Neural progenitor cell (in vitro differentiated cells): ENCODE measurements around the gene PAX6. TPM values are rescaled to one million over a fixed set of nuclear protein-coding genes. Genes with fewer than 3 reads are reported as not detected.

ENCODE experiments used
- DNase-seq: peaks from one replicate; pipeline ENCODE4 v3.0.0-alpha.2; 2016; ENCODE audit warnings: low spot score
- H2AFZ ChIP-seq: fragments of 200-600 bp; sonication (generic); replicated peaks from 2 replicates; pipeline ENCODE4 v1.6.1; 2016; ENCODE audit warnings: antibody characterized with exemption
- H3F3A ChIP-seq: fragments of 200-600 bp; sonication (generic); 2 replicates; pipeline ENCODE4 v1.6.1; 2016; ENCODE audit warnings: antibody characterized with exemption, low read depth
- H3K27ac ChIP-seq: fragments of 200-600 bp; sonication (generic); 2 replicates; pipeline ENCODE4 v1.5.1; 2016; ENCODE audit warnings: mild to moderate bottlenecking
- H3K27me3 ChIP-seq: fragments of 200-600 bp; sonication (generic); 2 replicates; pipeline ENCODE4 v1.6.1; 2016; ENCODE audit warnings: mild to moderate bottlenecking, moderate library complexity
- H3K36me3 ChIP-seq: fragments of 200-600 bp; sonication (generic); 2 replicates; pipeline ENCODE4 v1.5.1; 2016
- H3K4me1 ChIP-seq: fragments of 200-600 bp; sonication (generic); 2 replicates; pipeline ENCODE4 v1.6.1; 2016; ENCODE audit warnings: mixed run types
- H3K4me2 ChIP-seq: fragments of 200-600 bp; sonication (generic); 2 replicates; pipeline ENCODE4 v1.6.1; 2016
- H3K4me3 ChIP-seq: fragments of 200-600 bp; sonication (generic); 2 replicates; pipeline ENCODE4 v1.5.1; 2016
- H3K79me2 ChIP-seq: fragments of 200-600 bp; sonication (generic); 2 replicates; pipeline ENCODE4 v1.6.1; 2016; ENCODE audit warnings: low read depth
- H3K9ac ChIP-seq: fragments of 200-600 bp; sonication (generic); 2 replicates; pipeline ENCODE4 v1.6.1; 2016
- H3K9me3 ChIP-seq: fragments of 200-600 bp; sonication (generic); 2 replicates; pipeline ENCODE4 v1.5.1; 2016; ENCODE audit warnings: low read depth
- H4K20me1 ChIP-seq: fragments of 200-600 bp; sonication (generic); 2 replicates; pipeline ENCODE4 v1.6.1; 2016; ENCODE audit warnings: low read depth
- H3K27ac Mint-ChIP-seq: 3 replicates; pipeline ENCODE4 v1.8.0; 2021; ENCODE audit warnings: mixed read lengths
- H3K27me3 Mint-ChIP-seq: 2 replicates; pipeline ENCODE4 v1.8.0; 2022; ENCODE audit warnings: low read depth, mild to moderate bottlenecking, inconsistent platforms, moderate library complexity, mixed read lengths; ENCODE audit not compliant: insufficient read depth
- H3K36me3 Mint-ChIP-seq: 3 replicates; pipeline ENCODE4 v1.8.0; 2021; ENCODE audit warnings: mixed read lengths
- H3K4me1 Mint-ChIP-seq: 3 replicates; pipeline ENCODE4 v1.8.0; 2021; ENCODE audit warnings: mixed read lengths
- H3K4me3 Mint-ChIP-seq: 3 replicates; pipeline ENCODE4 v1.8.0; 2021; ENCODE audit warnings: mild to moderate bottlenecking, moderate library complexity, mixed read lengths
- H3K9me3 Mint-ChIP-seq: 3 replicates; pipeline ENCODE4 v1.8.0; 2020; ENCODE audit warnings: mixed read lengths
- CTCF ChIP-seq: fragments of 200-600 bp; sonication (generic); IDR thresholded peaks from 2 replicates; pipeline ENCODE4 v1.5.1; 2017; ENCODE audit warnings: antibody characterized with exemption, mild to moderate bottlenecking
- EZH2 ChIP-seq: fragments of 200-600 bp; sonication (generic); IDR thresholded peaks from 2 replicates; pipeline ENCODE4 v1.6.1; 2017; ENCODE audit warnings: antibody characterized with exemption, mild to moderate bottlenecking, moderate library complexity
- EZH2phosphoT487 ChIP-seq: fragments of 200-600 bp; sonication (generic); IDR thresholded peaks from 2 replicates; pipeline ENCODE4 v1.6.1; 2017; ENCODE audit warnings: antibody characterized with exemption
- total RNA-seq: library from RNA; depleted of rRNA; stranded (reverse); fragments of >200 nt; gene quantifications from 2 replicates; pipeline ENCODE4 v1.2.3, GENCODE V29; 2015; ENCODE audit warnings: low replicate concordance

Gene PAX6
- total RNA-seq, 1 donor from 2014 or later: 215 TPM

- peak overlapping the region; percentile 81 for H3K27ac Mint-ChIP-seq
- DNase-seq: peak; percentile 78
- H3K27me3 Mint-ChIP-seq: peaks cover 55% of the 10 kb centered on the region
- no peak for TF ChIP-seq EZH2phosphoT487
- TF ChIP-seq EZH2: no peak
- TF ChIP-seq CTCF: no peak
- H3K9me3 Mint-ChIP-seq: peaks cover 11% of the 10 kb centered on the region
- peaks cover 49% of the 10 kb centered on the region for H3K4me1 ChIP-seq
- H3K4me3 Mint-ChIP-seq: peak overlapping the region; percentile 97
- peaks cover 87% of the 10 kb centered on the region for H3K79me2 ChIP-seq
- H3K4me1 Mint-ChIP-seq: peaks cover 56% of the 10 kb centered on the region
- H2AFZ ChIP-seq: no peak overlapping the region
- no peaks in the 10 kb centered on the region for H3K9me3 ChIP-seq
- H3K27ac ChIP-seq: no peak overlapping the region
- H3K4me3 ChIP-seq: peak overlapping the region; percentile 91
- no peak overlapping the region for H3K9ac ChIP-seq
- H3K4me2 ChIP-seq: peak overlapping the region; percentile 98
- H4K20me1 ChIP-seq: peaks cover 88% of the 10 kb centered on the region
- H3K36me3 Mint-ChIP-seq: peaks cover 64% of the 10 kb centered on the region
- H3K27me3 ChIP-seq: peaks cover 81% of the 10 kb centered on the region
- peaks cover 4% of the 10 kb centered on the region for H3K36me3 ChIP-seq
- H3F3A ChIP-seq: peaks cover 89% of the 10 kb centered on the region
Measured at GRCh38 chr11:31806928-31807798, 4.0 kb downstream of the PAX6 start.

- DNase-seq: peak; percentile 45
- Histone ChIP-seq H4K20me1 (peaks cover 96% of the 10 kb centered on the region), H3K27me3 (peaks cover 89% of the 10 kb centered on the region), H3K36me3 (peaks cover 12% of the 10 kb centered on the region), H3K9me3 (no peaks in the 10 kb centered on the region), H3K9ac (no peak overlapping the region), H3K27ac (no peak overlapping the region), H2AFZ (no peak overlapping the region), H3K4me1 (peaks cover 57% of the 10 kb centered on the region), H3K4me3 (peak overlapping the region; percentile 91), H3F3A (peaks cover 89% of the 10 kb centered on the region), H3K79me2 (peaks cover 95% of the 10 kb centered on the region), H3K4me2 (peak overlapping the region; percentile 98)
- H3K4me3 Mint-ChIP-seq: peak overlapping the region; percentile 97
- H3K9me3 Mint-ChIP-seq: peaks cover 14% of the 10 kb centered on the region
- peaks cover 55% of the 10 kb centered on the region for H3K27me3 Mint-ChIP-seq
- TF ChIP-seq CTCF (no peak), EZH2 (peak; percentile 24)
- H3K36me3 Mint-ChIP-seq: peaks cover 71% of the 10 kb centered on the region
- peaks cover 57% of the 10 kb centered on the region for H3K4me1 Mint-ChIP-seq
- H3K27ac Mint-ChIP-seq: peak overlapping the region; percentile 44
Measured at GRCh38 chr11:31806186-31806927, 4.8 kb downstream of the PAX6 start.

GRCh38 chr11:31805629-31806185 is 5.4 kb downstream of the PAX6 start:
- no peaks in the 10 kb centered on the region for H3K9me3 ChIP-seq
- peaks cover 99% of the 10 kb centered on the region for H3K79me2 ChIP-seq
- no peak overlapping the region for H2AFZ ChIP-seq
- no peak overlapping the region for H3K9ac ChIP-seq
- peak; percentile 83 for DNase-seq
- peaks cover 72% of the 10 kb centered on the region for H3K36me3 Mint-ChIP-seq
- H3F3A ChIP-seq: peaks cover 89% of the 10 kb centered on the region
- H3K36me3 ChIP-seq: peaks cover 17% of the 10 kb centered on the region
- peaks cover 61% of the 10 kb centered on the region for H3K4me1 Mint-ChIP-seq
- peaks cover 55% of the 10 kb centered on the region for H3K27me3 Mint-ChIP-seq
- H3K4me3 ChIP-seq: peak overlapping the region; percentile 91
- H3K27ac Mint-ChIP-seq: no peak overlapping the region
- peaks cover 100% of the 10 kb centered on the region for H4K20me1 ChIP-seq
- peak overlapping the region; percentile 98 for H3K4me2 ChIP-seq
- TF ChIP-seq EZH2phosphoT487 (no peak), EZH2 (peak; percentile 51)
- H3K27ac ChIP-seq: no peak overlapping the region
- peaks cover 63% of the 10 kb centered on the region for H3K4me1 ChIP-seq
- peak overlapping the region; percentile 97 for H3K4me3 Mint-ChIP-seq
- H3K27me3 ChIP-seq: peaks cover 96% of the 10 kb centered on the region
- H3K9me3 Mint-ChIP-seq: peaks cover 14% of the 10 kb centered on the region
